T-helper 2 cell (primary cell): ENCODE data around the gene CA4.
"Not testable (repeated sequence)": the region's sequence is repeated elsewhere in the genome, so short reads cannot be mapped to it uniquely, and the experiment has no call there.

Experiments used
- DNase-seq, 5 experiments: peaks; one replicate each; pipeline versions ENCODE4 v3.0.0 to v3.0.0-alpha.2; 2012 to 2022
- total RNA-seq, 2 donors: gene quantifications; one replicate each; lab custom pipeline; 2026; lab: John Stamatoyannopoulos, UW

Gene CA4
- 0 reads per million in 2 donors for total RNA-seq

GRCh38 chr17:60149691-60150582 lies at the start of gene CA4:
CA4 (plus strand) TSS chr17:60149973; CDS start chr17:60150035, 62 bp downstream.
- no peak for DNase-seq

- DNase-seq: not testable (repeated sequence)
Measured at GRCh38 chr17:60100577-60100976, 49.2 kb upstream of the CA4 start.

- DNase-seq: not testable (repeated sequence)
Measured at GRCh38 chr17:60102015-60102631, 47.6 kb upstream of the CA4 start.

GRCh38 chr17:60102632-60103096 lies 47.1 kb upstream of the CA4 start:
- peak in 2 of 5 experiments; percentile 2 to 29 for DNase-seq

GRCh38 chr17:60103957-60104356 lies 45.8 kb upstream of the CA4 start:
- no peak for DNase-seq

- no peak for DNase-seq
Measured at GRCh38 chr17:60106340-60107059, 43.3 kb upstream of the CA4 start.

GRCh38 chr17:60107526-60108257 lies 42.1 kb upstream of the CA4 start:
- no peak for DNase-seq

GRCh38 chr17:60108309-60108708 lies 41.5 kb upstream of the CA4 start:
- DNase-seq: not testable (repeated sequence)

- no peak for DNase-seq
Measured at GRCh38 chr17:60108712-60109111, 41.1 kb upstream of the CA4 start.

- no peak for DNase-seq
Measured at GRCh38 chr17:60109161-60109560, 40.6 kb upstream of the CA4 start.

GRCh38 chr17:60110586-60110985 lies 39.2 kb upstream of the CA4 start:
- DNase-seq: no peak

GRCh38 chr17:60111661-60112060 lies 38.1 kb upstream of the CA4 start:
- not testable (repeated sequence) for DNase-seq

- not testable (repeated sequence) for DNase-seq
Measured at GRCh38 chr17:60115364-60115763, 34.4 kb upstream of the CA4 start.

- DNase-seq: not testable (repeated sequence)
Measured at GRCh38 chr17:60116196-60116595, 33.6 kb upstream of the CA4 start.

GRCh38 chr17:60119162-60119561 lies 30.6 kb upstream of the CA4 start:
- DNase-seq: not testable (repeated sequence)

- DNase-seq: not testable (repeated sequence)
Measured at GRCh38 chr17:60119807-60120748, 29.7 kb upstream of the CA4 start.

GRCh38 chr17:60127068-60128064 lies 22.4 kb upstream of the CA4 start:
- DNase-seq: no peak

- DNase-seq: no peak
Measured at GRCh38 chr17:60128171-60128859, 21.5 kb upstream of the CA4 start.

- DNase-seq: no peak
Measured at GRCh38 chr17:60129164-60129563, 20.6 kb upstream of the CA4 start.
